GM20000 (cell line): ENCODE data around the gene FADS6.

Source experiments
- DNase-seq: peaks from one replicate; pipeline ENCODE4 v3.0.0; 2012; ENCODE audit warnings: low spot score
- TF ChIP-seq, protein P1 (sequence below): IDR thresholded peaks from 2 replicates; pipeline ENCODE4 v1.5.1; 2012; ENCODE audit warnings: mild to moderate bottlenecking, control low read depth; ENCODE audit errors: extremely low read depth, missing control alignments

The FADS6 gene

GRCh38 chr17:74881073-74881472, 12.4 kb downstream of the FADS6 start:
- TF ChIP-seq, protein P1, sequence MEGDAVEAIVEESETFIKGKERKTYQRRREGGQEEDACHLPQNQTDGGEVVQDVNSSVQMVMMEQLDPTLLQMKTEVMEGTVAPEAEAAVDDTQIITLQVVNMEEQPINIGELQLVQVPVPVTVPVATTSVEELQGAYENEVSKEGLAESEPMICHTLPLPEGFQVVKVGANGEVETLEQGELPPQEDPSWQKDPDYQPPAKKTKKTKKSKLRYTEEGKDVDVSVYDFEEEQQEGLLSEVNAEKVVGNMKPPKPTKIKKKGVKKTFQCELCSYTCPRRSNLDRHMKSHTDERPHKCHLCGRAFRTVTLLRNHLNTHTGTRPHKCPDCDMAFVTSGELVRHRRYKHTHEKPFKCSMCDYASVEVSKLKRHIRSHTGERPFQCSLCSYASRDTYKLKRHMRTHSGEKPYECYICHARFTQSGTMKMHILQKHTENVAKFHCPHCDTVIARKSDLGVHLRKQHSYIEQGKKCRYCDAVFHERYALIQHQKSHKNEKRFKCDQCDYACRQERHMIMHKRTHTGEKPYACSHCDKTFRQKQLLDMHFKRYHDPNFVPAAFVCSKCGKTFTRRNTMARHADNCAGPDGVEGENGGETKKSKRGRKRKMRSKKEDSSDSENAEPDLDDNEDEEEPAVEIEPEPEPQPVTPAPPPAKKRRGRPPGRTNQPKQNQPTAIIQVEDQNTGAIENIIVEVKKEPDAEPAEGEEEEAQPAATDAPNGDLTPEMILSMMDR = no peak
- no peak for DNase-seq

GRCh38 chr17:74879308-74879707, 14.1 kb downstream of the FADS6 start:
- DNase-seq = no peak
- TF ChIP-seq, protein P1 = no peak

DNA sequence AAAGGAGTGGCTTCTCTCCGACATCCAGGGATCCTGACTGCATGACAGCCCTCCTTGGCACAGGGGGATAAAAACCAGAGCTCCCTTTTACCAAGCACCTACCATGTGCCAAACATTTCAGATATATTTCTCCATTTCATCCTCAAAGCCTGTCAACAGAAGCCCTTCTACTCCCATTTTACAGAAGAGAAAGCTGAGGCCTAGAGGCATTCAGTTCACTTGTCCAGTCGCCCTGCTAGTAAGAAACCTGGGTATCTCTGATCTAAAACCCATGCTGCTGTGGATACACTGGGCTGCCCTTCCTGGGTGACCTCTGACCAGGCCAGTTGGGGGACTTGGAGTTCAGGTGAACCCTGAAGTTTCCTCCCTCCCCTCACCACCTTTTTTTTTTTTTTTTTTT, 14.8 kb downstream of the FADS6 start:
- TF ChIP-seq, protein P1 = no peak
- DNase-seq = no peak

DNA sequence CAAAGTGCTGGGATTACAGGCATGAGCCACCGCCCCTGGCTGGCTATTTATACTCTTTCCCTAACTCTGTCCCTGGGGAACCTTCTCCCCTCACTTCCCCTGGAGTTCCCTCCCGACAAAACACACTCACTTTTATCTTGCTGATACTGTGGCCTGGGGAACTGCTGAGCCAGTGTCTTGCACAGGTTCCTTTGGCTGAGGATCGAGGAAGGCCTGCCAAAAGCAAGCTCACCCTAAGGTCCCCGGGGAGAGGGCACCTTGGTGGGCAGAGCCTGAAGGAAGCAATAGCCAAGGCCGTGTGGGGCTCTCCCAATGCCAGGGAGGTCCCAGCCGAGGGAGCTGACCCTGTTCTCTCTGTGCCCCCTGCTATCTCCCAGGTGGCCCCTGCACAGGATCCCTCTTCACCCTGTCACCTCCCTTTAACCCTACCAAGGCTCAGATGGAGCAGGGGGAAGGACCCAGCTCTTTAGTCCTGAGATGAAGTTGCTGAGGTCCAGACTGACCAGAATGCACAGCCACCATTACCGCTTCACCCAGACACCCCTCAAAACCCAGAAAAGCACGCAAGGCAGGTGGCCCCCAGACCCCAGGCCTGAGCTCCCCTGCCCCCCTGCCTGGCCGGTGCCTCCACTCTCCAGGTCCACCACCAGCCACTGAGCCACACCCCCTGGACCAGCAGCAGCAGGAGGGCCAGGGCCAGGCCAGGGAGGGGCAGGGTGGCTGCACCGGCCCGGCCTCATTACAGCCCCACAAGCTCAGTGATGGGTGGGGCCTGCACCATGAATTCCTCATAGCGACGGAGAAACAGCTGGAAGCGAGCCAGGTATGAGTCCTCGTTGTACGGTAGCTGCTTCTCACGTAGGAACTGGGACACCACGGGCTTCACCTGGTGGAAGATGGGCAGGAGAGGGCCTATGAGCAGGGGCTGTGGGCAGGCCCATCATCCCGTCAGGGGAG, 15.6 kb downstream of the FADS6 start:
- DNase-seq = no peak
- TF ChIP-seq, protein P1 = no peak

DNA sequence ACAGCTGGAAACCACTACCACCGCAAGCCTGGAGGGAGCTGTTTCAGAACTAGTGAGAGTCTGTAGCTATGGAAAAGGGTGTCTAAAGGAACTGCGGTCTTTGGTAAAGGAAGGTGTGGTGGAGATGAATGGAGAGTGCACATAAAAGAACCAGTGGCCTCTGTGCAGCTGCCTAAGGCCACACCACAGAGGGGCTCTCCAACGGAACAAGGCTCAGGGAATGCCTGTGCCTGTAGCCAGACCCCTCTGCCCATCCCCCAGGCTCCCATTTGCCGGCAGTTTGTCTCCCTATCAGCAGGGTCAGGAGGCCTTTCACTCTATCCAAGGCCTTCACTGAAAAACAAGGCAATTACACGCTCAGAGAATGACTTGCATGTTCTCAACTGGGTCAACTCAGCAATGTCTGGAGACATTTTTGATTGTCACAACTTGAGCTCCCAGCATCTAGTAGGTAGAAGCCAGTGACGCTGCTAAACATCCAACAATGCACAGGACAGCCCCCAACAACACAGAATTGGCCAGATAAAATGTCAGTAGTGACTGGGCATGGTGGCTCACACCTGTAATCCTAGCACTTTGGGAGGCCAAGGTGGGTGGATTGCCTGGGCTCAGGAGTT, 17.3 kb downstream of the FADS6 start:
- DNase-seq = no peak
- TF ChIP-seq, protein P1 = no peak

- no peak for DNase-seq
- TF ChIP-seq, protein P1 = no peak
Measured at GRCh38 chr17:74875155-74875976, 18.1 kb downstream of the FADS6 start.
